GM18907 (cell line): ENCODE measurements around the gene PDGFD.

Source experiments
- ATAC-seq: cut with Tn5 transposase; IDR thresholded peaks from one replicate; pipeline ENCODE4 v1.9.1; 2021; ENCODE audit warnings: mild to moderate bottlenecking, moderate library complexity; ENCODE audit not compliant: unreplicated experiment

The PDGFD gene

DNA sequence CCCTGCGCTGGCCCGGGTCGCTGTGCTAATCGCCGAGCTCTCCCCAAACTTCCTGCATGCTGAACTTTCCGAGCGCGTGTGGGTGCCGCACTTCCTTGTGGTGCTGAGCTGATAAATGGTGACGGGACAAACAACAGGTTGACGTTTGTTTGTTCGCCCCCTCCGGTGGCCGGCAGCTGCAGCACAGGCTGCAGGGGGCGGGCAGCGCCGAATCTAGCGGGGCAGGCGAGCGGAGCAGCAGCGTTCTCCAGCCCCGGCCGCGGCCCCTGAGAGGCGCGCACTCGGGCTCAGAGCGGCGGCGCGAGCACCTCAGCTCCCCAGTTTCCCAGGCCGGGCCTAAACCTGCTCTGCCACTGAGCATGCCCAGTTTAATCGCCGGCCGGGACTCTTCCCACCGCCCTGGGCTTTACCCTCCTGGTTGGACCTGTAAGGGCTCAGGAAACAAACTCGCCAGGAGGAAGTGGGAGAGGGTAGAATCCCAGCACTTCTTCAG lies at the start of gene PDGFD:
TSS of gene PDGFD (minus strand) at position 120 of the 493 bp plus-strand sequence.
- peak; percentile 97 for ATAC-seq

DNA sequence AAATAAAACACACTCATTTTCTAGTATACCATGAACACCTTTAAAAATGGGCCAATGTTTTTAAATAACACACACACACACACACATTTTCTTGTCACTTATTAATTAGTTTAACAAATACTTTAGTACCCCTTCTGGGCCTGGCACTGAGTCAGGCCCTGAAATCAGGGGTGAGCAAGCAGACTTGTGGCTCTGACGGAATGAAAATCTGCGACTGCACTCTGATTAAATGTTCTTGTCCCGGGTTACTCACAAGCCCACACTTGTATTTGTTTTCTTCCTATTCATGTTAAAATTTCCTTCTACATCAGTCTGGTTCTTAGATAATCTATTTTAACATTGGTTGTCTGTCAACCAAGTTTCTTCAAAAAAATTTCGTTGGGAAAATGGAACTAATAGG lies 43.0 kb upstream of the PDGFD start:
- no peak for ATAC-seq

DNA sequence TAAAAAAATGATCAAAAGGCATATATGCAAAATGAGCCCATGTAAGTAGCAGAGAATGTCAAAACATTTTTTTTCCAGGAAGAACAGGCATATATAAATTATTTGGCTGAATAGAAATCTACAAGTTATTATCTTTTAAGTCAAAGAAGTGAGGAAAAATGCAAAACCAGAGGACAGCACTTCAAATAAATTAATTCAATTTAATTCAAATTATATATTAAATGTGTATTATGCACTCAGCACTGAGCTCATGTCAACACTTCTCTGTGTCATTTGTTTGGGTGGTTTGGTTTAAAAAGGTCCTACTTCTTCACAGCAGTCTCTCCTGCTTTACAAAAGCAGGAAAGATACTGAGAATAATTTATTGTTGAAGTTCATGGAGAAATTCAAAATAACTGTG lies 41.9 kb upstream of the PDGFD start:
- ATAC-seq: no peak

DNA sequence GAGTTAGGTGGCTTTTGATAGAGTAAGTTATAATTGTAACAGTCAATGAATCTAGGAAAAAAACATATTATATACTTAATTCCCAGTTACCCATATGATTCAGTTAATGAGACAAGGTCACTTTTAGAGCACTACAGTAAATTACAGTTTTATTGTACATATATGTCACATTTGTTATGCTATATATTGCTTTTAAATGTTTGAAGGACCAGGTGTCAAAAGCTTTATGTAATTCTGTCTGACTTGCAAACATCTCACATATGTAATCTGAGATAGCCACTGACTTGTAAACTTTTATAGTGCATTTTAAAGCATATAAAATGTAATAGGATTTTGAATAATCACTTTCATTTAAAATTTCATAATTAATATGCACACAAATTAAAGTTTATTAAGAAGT lies 36.7 kb upstream of the PDGFD start:
- ATAC-seq: no peak

DNA sequence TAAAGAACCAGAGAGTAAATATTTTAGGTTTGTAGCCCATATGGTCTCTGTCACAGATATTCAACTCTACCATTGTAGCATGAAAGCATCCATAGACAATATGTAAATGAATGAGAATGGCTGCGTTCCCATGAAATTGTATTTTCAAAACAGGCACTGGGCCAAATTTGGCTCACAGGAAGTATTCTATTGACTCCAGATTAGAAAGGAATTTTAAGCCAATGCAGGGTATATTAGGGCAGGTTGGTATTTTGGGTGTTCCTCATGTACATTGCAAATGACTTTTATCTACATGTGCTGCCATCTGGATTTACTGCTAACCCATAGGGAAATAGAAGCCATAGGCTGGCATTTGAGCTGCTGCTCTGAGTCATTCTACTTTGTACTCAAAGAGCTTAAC lies 35.1 kb upstream of the PDGFD start:
- ATAC-seq: no peak

DNA sequence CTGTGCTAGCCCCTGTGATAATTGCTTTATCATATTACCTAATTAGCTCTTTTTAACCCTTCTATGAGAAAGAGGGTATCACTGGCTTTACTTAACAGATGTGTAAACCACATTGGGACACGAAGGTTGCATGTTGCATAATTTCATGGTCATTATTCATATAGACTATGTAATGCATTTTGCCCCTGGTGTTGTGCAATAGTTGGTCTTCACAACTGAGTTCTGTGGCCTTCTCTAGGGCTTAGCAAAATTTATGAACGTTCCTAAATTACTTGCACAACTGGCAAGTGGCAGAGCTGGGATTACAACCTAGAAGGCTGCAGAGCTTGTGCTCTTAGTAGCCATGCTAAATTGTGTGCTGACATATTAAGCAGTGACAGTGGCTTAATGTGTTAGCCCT lies 34.6 kb upstream of the PDGFD start:
- ATAC-seq: no peak

DNA sequence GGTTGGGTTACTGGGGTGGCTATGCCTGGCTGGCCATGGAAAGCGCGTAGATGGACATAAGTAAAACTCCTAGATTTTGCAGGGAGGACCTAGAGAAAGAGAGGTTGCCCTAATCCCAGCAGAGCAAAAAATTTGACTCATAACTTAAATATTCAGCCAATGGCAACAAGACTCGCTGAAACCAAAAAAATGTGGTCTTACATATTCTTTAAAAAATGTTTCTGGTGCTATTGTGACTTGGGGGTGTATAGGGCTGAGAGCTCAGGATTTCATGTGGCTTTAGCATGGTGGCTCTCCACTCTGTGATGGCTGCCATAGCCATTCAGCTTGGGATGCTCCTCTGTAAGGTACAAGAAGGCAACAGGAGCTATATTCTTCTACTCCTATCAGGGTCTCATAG lies 27.2 kb upstream of the PDGFD start:
- no peak for ATAC-seq

DNA sequence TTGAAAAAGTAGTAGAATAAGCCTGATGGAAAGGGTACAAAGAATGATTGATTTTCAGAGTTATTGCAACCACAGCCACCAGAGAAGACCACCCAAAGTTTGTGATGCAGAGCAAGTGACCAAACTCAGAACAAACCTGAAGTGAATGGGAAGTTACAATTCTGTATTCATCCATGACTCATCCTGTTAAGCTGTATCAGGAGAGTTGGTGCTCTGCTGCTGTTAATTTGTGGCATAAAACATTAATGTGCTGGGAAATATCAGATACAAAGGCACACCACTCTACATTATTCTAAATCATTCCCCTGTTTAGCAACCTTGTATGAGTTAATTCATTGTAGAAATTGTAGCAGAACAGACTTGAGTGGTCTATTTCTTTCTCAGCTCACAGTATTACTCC lies 19.6 kb upstream of the PDGFD start:
- no peak for ATAC-seq

DNA sequence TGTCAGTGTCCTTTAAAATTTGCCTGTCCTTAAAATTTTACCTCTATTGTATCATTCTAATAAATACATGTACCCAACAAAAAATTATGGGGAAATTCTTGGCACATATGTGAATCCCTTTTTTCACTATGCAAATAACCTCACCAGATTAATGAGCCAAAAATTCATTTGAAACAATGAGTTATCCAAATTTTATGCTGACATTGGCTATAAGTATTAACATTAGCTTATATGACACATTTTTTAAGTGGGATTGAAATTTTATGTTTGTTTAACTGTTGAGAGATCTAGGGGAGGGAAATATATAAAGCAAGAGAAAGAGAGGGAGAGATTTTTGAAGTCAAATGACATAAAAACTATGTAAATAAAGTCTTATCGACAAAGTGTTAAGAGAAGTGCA lies 11.8 kb upstream of the PDGFD start:
- ATAC-seq: no peak

DNA sequence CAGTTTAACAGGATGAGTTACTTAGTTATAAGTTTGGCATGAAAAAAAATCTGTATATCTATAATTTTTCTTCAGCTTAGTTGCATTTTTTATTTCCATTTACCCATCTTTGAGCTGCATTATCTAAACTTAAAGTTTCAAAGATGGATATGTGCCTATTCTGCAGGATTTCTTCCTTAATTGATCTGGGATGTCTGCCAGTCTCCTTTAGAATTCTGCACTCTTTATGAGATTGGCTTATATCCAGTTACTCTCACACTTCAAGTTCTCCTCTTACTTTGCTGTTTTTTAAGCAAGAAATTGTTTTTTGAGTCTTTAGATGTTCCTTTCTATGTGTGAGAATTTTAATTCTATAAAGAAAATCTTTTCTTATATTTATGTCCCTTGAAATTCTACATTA lies 5.1 kb upstream of the PDGFD start:
- no peak for ATAC-seq

DNA sequence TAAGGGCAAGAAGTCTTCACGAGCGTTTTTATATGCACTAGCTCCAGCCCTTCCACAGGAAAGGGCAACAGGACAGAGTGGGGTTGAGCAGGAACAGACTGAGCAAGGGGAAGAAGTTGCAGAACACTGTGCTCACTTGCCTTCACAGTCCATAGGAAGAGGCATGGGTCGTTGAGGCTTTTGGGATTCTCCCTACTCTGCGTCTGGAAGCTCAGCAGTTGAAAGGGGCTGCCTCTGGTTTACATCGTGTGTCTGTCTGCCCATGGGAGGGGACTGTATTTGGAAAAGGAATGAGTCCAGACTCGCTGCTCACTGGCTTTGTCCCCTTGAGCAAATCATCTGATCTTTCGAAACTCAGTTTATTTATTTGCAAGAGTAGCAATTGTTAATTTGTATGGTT lies 1.1 kb upstream of the PDGFD start:
- ATAC-seq: no peak

DNA sequence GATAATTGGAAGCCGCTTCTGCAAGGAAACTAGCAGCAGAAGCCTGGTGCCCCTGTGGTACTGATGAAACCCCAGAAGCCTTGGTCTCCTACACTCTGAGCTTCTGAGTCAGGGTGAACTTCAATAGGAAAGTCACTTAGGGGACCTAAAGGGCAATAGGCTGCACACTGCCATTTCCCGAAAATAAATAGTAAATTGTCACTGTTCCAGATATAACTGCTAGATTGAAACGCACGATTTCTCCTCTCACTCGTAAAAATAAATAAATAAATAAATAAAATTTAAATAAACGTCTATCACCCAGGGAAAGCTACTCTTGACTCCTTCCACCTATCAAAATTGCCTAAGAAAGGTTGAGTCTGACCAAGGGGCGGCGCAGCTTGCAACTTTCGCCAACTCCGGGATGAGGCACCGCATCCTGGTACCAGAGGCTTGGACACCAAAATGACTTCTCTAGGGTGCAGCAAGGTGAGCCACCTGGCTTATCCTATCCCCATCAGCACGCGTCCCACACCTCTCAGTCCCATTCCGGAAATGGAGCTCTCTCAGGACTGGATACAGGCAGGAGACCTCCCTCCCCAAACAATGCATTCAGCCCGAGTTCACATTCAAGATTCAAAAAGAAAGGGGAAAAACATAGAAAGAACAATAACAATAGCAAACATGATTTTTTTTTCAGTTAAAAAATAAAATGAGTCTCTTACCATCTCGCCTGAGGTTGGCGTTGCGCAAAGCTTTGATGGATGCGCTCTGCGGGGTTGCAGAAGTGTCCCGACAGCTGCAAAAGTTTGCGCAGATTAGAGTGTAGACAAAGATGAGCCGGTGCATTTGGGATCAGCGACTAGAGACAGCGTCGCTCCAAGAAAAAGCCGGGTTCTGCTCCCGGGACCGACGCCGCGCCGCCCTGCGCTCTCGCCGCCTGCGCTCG lies 583 bp downstream of the PDGFD start:
- peak; percentile 33 for ATAC-seq

DNA sequence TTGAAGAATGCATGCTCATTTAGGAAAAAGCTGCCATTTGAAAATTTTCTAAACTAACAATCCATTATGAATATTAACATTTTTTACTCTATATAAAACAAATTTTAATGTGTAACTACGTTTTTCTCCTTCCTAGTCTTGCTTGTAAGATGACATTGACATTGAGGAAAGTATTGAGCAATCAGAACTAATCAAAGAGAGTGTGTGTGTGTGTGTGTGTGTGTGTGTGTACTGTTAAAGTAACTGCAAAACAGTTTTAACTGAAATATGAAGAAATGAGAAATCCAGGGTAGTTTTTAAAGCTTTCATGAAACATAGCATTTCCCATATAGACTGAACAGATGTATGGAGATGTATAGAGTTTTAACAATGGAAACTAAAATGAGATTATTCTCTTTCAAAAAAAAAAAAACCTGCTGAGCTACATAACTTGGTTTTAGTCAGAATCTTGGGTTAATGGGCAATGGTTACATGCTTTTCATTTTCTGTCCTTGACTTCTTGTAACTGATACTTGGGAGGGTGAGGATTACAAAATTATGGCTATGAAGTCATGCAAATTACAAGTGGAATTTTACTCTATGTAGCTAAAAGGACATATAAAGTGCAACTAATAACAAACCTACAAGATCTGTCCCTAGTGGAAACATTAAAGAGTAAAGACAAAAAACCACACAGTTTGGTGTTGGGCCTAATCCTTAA lies 2.0 kb downstream of the PDGFD start:
- no peak for ATAC-seq

DNA sequence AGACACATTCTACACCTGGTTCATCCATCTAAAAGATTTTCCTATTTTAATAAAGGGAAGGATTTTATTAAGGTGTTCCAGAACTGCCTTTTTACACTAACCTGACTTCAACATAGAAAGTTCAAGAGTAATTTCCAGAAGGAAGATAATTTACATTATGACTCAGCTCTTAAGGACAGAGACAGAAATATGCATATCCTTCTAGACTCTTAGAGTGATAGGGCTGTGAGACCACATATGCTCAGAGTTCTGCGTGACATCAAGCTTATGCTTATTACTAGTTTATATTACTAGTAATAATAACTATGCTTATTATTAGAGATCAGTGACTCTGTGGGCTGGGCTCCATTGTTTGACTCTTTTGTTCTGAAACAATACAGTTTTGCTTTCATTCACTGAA lies 4.6 kb downstream of the PDGFD start:
- no peak for ATAC-seq

DNA sequence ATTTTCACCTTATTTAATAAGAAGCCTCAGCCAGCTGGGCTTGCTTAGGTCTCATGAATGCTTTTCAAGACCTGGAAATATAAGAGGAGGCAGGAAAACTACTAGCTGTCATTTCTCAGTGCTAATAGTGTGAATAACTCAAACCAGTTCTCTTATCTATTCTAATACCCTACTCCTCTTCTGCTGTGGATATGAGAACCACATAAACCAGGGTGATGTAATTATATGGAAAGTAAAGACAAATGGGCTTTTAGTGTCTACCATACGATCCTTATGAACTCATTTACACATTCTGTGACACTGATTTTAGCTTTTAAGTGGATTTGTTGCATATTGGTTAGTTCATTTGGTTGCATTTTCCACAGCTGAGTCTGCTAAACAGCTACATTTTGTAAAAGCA lies 8.6 kb downstream of the PDGFD start:
- ATAC-seq: no peak

DNA sequence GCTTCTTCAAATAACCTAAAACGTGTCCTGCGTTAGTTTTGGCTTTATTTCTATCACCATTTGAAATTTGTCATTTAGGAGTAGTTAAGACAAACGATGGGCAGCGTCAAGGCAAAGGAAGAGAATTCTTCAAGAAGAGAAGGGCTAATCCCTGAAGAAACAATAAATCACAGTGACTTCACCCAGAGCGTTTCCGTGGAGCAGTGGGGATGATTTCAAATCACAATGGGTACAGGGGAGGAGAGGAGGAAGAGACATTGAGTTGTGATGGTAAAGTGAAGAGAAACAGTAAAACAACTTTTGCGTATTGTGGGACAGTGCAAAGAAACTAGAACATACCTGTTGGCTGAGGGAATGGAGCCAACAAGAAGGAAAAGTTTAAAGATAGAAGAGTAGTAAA lies 9.7 kb downstream of the PDGFD start:
- ATAC-seq: no peak

DNA sequence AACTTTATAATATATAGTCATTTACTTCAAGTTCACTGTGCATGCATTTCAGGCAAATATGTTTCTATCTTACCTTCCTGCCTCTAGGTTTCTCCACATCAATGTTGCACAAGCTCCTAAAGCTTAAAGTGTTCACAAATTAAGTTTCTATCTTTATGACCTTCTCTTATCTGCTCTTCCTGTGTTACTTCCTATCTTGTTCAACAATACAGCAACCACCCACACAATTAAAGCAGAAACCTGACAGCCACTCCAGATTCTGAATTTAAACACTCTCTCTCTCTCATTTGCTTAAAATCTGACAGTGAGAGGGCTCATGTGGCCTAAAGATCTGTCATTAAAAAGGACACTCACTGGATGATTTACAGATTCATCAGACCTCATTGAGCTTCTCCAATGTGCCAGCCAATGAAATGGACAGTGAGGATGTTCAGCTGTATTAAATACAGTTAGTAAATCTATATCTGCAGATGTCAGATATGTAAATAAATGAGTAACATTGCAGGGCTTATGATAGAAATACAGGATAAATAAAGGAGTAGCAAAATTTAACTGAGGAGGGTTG lies 10.9 kb downstream of the PDGFD start:
- ATAC-seq: no peak

DNA sequence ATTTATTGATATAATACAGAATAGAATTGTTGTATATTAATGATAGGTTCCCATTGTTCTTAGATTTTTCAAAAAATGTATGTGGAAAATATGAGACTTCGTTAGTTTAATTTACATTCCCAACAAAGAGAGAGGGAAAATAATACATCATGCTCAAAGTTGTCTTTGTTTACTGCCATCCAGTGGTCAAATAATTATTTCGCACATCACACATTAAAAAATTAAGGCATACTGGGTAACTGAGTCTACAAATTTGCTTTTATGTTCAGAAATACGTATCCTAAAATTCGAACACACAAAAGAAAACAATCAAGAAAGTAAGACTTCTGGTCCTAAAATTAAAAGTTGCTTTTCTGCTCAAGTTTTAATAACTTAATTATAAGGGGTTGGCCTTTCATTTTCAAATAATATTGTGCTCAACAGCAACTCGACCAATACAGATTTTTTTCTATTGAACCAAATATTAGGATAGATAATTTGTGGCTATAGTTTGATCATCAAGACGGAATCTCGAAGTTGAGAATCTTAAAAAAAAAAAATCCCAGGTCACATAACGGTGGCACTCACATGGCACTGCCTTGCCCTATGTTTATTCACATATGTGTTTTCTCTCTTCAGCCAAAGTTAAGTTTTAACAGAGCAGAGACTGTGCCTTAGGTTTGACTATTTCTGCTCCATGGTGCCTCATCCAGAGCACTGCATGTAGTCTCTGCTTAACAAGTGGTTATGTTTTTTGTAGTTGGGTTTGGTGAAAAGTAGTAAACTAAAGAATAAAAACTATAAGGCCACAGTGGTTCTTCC lies 12.3 kb downstream of the PDGFD start:
- no peak for ATAC-seq

DNA sequence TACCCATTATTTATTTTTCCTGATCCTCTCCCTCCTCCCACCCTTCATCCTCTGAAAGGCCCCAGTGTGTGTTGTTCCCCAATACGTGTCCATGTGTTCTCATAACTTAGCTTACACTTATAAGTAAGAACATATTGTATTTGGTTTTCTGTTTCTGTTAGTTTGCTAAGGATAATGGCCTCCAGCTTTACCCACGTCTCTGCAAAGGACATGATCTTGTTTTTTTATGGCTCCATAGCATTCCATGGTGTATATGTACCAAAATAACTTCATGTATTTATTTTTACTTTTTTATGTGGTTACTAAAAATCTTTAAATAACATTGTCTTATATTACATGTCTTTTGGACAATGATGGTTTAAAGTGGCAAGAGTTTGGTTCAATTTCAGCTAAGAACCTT lies 15.2 kb downstream of the PDGFD start:
- ATAC-seq: no peak

DNA sequence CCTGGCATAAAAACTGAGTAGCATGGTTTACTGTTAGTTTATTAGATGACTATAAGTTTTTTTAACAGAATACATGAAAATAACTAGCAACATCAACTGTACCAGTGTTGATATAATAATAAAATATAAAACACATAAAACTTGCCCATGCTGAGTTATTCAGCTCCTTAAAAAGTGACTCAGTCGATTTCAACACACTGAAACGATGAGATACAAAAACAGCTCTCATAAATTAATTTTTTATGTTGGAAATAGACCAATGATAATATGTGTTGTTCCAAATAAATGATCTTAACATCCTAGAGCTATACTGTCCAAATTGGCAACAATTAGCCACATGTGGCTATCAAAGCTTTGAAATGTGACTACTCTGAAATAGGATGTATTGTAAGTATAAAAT lies 15.9 kb downstream of the PDGFD start:
- no peak for ATAC-seq

DNA sequence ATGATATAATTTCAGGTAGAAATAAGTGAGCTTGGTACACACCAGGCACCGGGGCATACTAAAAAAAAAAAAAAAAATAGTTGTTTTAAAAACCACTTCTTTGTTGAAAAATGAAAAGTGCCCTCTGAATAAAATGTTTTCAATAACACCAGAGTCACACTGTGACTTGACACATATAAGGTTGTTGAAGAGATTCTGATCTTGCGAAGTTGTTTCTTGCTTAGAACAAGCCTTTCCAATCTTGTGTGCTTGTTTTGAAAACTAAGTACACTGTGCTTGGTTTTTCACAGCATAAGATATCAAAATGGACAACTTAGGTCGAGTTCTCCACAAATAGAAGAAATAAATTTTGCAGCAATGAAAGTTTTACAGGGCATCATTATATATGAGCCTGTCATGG lies 17.0 kb downstream of the PDGFD start:
- no peak for ATAC-seq
